Mesenchymal stem cell (in vitro differentiated cells and primary cell): ENCODE results near the gene DGKG.

ENCODE experiments used
- DNase-seq: peaks from one replicate; pipeline ENCODE4 v3.0.0-alpha.2; 2013
- H2AFZ ChIP-seq: one replicate; pipeline ENCODE4 v1.6.1; 2013; ENCODE audit warnings: low read depth, mild to moderate bottlenecking, control low read depth, inconsistent platforms, low read length, moderate library complexity
- H2AK5ac ChIP-seq: 2 replicates; pipeline ENCODE4 v1.6.1; 2013; ENCODE audit warnings: low read length, moderate library complexity, mild to moderate bottlenecking, inconsistent platforms; ENCODE audit not compliant: severe bottlenecking
- H2BK120ac ChIP-seq: one replicate; pipeline ENCODE4 v1.6.1; 2013; ENCODE audit warnings: low read depth, mild to moderate bottlenecking, inconsistent platforms, low read length, moderate library complexity
- H2BK12ac ChIP-seq, 2 experiments: one replicate each; pipeline ENCODE4 v1.6.1; 2013; ENCODE audit warnings: inconsistent platforms in 2 of 2, low read length in 2 of 2, mild to moderate bottlenecking in 2 of 2, moderate library complexity in 2 of 2, control low read depth in 1 of 2
- H2BK15ac ChIP-seq: one replicate; pipeline ENCODE4 v1.6.1; 2013; ENCODE audit warnings: mild to moderate bottlenecking, low read depth, inconsistent platforms; ENCODE audit not compliant: poor library complexity, severe bottlenecking
- H2BK5ac ChIP-seq: 2 replicates; pipeline ENCODE4 v1.6.1; 2013; ENCODE audit warnings: low read depth, mild to moderate bottlenecking, low read length, control low read depth, inconsistent platforms; ENCODE audit not compliant: poor library complexity, severe bottlenecking
- H3K14ac ChIP-seq, 2 experiments: one replicate each; pipeline ENCODE4 v1.6.1; 2013; ENCODE audit warnings: inconsistent platforms in 2 of 2, low read length in 2 of 2, control low read depth in 1 of 2, mild to moderate bottlenecking in 1 of 2, moderate library complexity in 1 of 2
- H3K18ac ChIP-seq, 2 experiments: one replicate each; pipeline ENCODE4 v1.6.1; 2013; ENCODE audit warnings: inconsistent platforms in 2 of 2, low read length in 2 of 2, control low read depth in 1 of 2, low read depth in 1 of 2, mild to moderate bottlenecking in 1 of 2
- H3K23ac ChIP-seq, 2 experiments: one replicate each; pipeline ENCODE4 v1.6.1; 2013; ENCODE audit warnings: inconsistent platforms in 2 of 2, low read length in 2 of 2, mild to moderate bottlenecking in 2 of 2, moderate library complexity in 2 of 2, control low read depth in 1 of 2
- H3K27ac ChIP-seq: 2 replicates; pipeline ENCODE4 v1.5.1; 2013; ENCODE audit warnings: mild to moderate bottlenecking, moderate library complexity, low read length, control low read depth, inconsistent platforms; ENCODE audit not compliant: poor library complexity, severe bottlenecking
- H3K27me3 ChIP-seq, 2 experiments: 2 replicates each; pipeline versions ENCODE4 v1.6.1 to v1.7.0; 2013; ENCODE audit warnings: low read length in 2 of 2, mild to moderate bottlenecking in 2 of 2, moderate library complexity in 2 of 2, control low read depth in 1 of 2, inconsistent platforms in 1 of 2; ENCODE audit not compliant: control insufficient read depth in 1 of 2, insufficient read depth in 1 of 2
- H3K36me3 ChIP-seq, 2 experiments: 2 replicates each; pipeline versions ENCODE4 v1.6.1 to v1.7.0; 2013; ENCODE audit warnings: low read length in 2 of 2, control low read depth in 1 of 2, inconsistent platforms in 1 of 2, low read depth in 1 of 2, mild to moderate bottlenecking in 1 of 2; ENCODE audit not compliant: insufficient read depth in 2 of 2, control insufficient read depth in 1 of 2
- H3K4ac ChIP-seq, 2 experiments: one replicate each; pipeline ENCODE4 v1.6.1; 2013; ENCODE audit warnings: inconsistent platforms in 2 of 2, low read length in 2 of 2, mild to moderate bottlenecking in 2 of 2, moderate library complexity in 2 of 2, control low read depth in 1 of 2, low read depth in 1 of 2
- H3K4me1 ChIP-seq: 2 replicates; pipeline ENCODE4 v1.6.1; 2013; ENCODE audit warnings: low read depth, low read length, control low read depth; ENCODE audit not compliant: control insufficient read depth, insufficient read depth
- H3K4me2 ChIP-seq: 2 replicates; pipeline ENCODE4 v1.6.1; 2013; ENCODE audit warnings: low read length, mild to moderate bottlenecking, inconsistent platforms; ENCODE audit not compliant: poor library complexity, severe bottlenecking
- H3K4me3 ChIP-seq, 2 experiments: 2 replicates each; pipeline versions ENCODE4 v1.5.1 to v1.7.0; 2013; ENCODE audit warnings: low read length in 2 of 2, mild to moderate bottlenecking in 2 of 2, control low read depth in 1 of 2, low read depth in 1 of 2; ENCODE audit not compliant: insufficient read depth in 1 of 2
- H3K79me1 ChIP-seq: replicated peaks from 2 replicates; pipeline ENCODE4 v1.6.1; 2013; ENCODE audit warnings: mild to moderate bottlenecking, control low read depth, low read length, inconsistent platforms; ENCODE audit not compliant: poor library complexity, severe bottlenecking
- H3K9ac ChIP-seq: 2 replicates; pipeline ENCODE4 v1.7.0; 2013; ENCODE audit warnings: mild to moderate bottlenecking, low read length, moderate library complexity
- H3K9me3 ChIP-seq: 2 replicates; pipeline ENCODE4 v1.7.0; 2013; ENCODE audit warnings: mild to moderate bottlenecking, low read length; ENCODE audit not compliant: control insufficient read depth
- H4K8ac ChIP-seq: one replicate; pipeline ENCODE4 v1.6.1; 2013; ENCODE audit warnings: inconsistent platforms, mild to moderate bottlenecking, low read length, moderate library complexity
- H4K91ac ChIP-seq: one replicate; pipeline ENCODE4 v1.6.1; 2013; ENCODE audit warnings: mild to moderate bottlenecking, low read length, inconsistent platforms
- WGBS: methylation state at CpG from one replicate; pipeline ENCODE4 v1.1.7; 2013; ENCODE audit warnings: mixed read lengths; 5-methylcytosine and 5-hydroxymethylcytosine counted together

Gene DGKG

DNA sequence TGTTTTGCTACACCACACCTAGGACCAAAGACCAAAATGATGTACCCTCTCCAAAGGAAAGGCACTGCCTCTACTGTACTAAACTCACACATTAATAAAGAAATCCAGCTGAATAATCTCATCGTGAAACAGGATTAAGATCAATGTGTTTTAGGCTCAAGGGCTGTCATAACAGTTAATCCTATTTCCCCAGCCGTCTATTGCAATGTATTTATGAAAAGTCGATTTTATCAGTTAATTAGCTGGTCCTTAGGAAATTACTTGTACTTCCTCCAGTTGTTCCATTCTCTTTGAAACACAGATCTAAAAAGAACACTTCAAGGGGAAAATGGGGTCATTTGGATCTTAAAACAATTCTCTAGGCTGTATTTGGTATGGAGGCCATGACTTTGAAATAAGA is 261.6 kb downstream of the DGKG start:
- no peak overlapping the region for H2AFZ ChIP-seq
- H4K8ac ChIP-seq, result no peak overlapping the region
- no peaks in the 10 kb centered on the region for H3K27me3 ChIP-seq
- peaks cover 3 to 54% of the 10 kb centered on the region in 2 experiments for H3K36me3 ChIP-seq
- no peak overlapping the region for H3K14ac ChIP-seq
- 100% methylated on average over 1 of the region's 3 CpGs for WGBS
- no peak overlapping the region for H2BK15ac ChIP-seq
- no peak for DNase-seq
- H3K23ac ChIP-seq, result no peak overlapping the region
- H3K4me3 ChIP-seq, result no peak overlapping the region
- no peak overlapping the region for H2BK5ac ChIP-seq
- H3K4me1 ChIP-seq, result peaks cover 17% of the 10 kb centered on the region
- H3K4ac ChIP-seq, result no peak overlapping the region
- H3K18ac ChIP-seq, result no peak overlapping the region
- no peak overlapping the region for H4K91ac ChIP-seq
- H2AK5ac ChIP-seq, result no peak overlapping the region
- no peak overlapping the region for H3K4me2 ChIP-seq
- H3K27ac ChIP-seq, result no peak overlapping the region
- no peak overlapping the region for H2BK12ac ChIP-seq
- H3K79me1 ChIP-seq, result peaks cover 13% of the 10 kb centered on the region
- H3K9ac ChIP-seq, result no peak overlapping the region
- no peaks in the 10 kb centered on the region for H3K9me3 ChIP-seq
- no peak overlapping the region for H2BK120ac ChIP-seq

DNA sequence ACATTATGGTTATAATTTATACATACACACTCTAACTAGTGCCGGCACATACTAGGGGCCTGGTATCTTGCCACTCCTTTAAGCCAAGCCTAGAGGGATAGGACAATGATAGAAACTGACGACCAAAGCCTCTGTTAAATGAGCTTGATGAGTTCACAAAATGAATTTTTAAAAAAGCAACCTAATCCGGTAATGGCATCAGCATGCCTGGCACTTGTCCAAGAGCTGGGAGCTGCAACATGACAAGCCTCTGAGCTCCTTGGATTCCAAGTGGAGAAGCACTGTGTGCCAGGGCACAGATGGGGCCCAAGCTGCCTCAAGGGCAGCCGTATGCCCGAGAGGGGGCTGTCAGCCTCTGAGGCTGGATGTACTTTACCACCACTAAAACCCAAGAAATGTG is 262.9 kb downstream of the DGKG start:
- H3K27me3 ChIP-seq, result no peaks in the 10 kb centered on the region
- H3K14ac ChIP-seq, result no peak overlapping the region
- H3K18ac ChIP-seq, result no peak overlapping the region
- peak; percentile 63 for DNase-seq
- H2AFZ ChIP-seq, result no peak overlapping the region
- peaks cover 3 to 60% of the 10 kb centered on the region in 2 experiments for H3K36me3 ChIP-seq
- 56% methylated on average over 3 of the region's 5 CpGs for WGBS
- H3K9ac ChIP-seq, result peak overlapping the region; percentile 77
- H3K9me3 ChIP-seq, result no peaks in the 10 kb centered on the region
- H2AK5ac ChIP-seq, result peak overlapping the region; percentile 51
- peak overlapping the region; percentile 97 for H3K27ac ChIP-seq
- peaks cover 16% of the 10 kb centered on the region for H3K79me1 ChIP-seq
- H3K4ac ChIP-seq, result no peak overlapping the region
- H4K91ac ChIP-seq, result no peak overlapping the region
- no peak overlapping the region for H2BK15ac ChIP-seq
- H3K4me2 ChIP-seq, result no peak overlapping the region
- no peak overlapping the region for H4K8ac ChIP-seq
- H2BK12ac ChIP-seq, result peak overlapping the region in 1 of 2 experiments; percentile 45
- peaks cover 17% of the 10 kb centered on the region for H3K4me1 ChIP-seq
- H3K4me3 ChIP-seq, result no peak overlapping the region
- H2BK5ac ChIP-seq, result no peak overlapping the region
- no peak overlapping the region for H2BK120ac ChIP-seq
- H3K23ac ChIP-seq, result no peak overlapping the region

DNA sequence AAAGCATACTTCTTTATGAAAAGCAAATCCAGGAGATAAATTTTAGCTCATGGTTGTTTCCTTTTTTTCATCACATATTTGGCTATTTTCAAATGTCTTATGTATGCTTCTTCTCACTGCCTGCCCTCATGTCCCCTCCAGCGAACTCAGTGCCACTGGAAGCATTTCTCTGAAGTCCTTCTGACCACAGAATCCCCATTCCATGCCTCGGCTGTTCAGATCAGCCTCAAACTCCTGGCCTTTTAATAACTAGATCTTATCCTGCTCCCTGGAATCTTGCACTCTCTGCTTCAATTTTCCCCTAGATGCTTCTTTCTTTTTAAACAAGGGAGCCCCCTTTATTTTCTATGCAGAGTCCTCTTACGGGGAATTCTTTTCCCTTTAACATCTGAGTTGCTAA is 263.3 kb downstream of the DGKG start:
- Histone ChIP-seq H3K18ac (no peak overlapping the region), H3K4me3 (peak overlapping the region in 1 of 2 experiments; percentile 73), H4K8ac (no peak overlapping the region), H3K4me2 (peak overlapping the region; percentile 33), H3K4me1 (peaks cover 17% of the 10 kb centered on the region), H2BK15ac (no peak overlapping the region), H3K9ac (peak overlapping the region; percentile 77), H3K36me3 (peaks cover 5 to 64% of the 10 kb centered on the region in 2 experiments), H3K27ac (peak overlapping the region; percentile 97), H3K9me3 (no peaks in the 10 kb centered on the region), H2BK120ac (no peak overlapping the region), H2BK5ac (no peak overlapping the region), H3K4ac (no peak overlapping the region), H4K91ac (no peak overlapping the region), H2AK5ac (no peak overlapping the region), H3K27me3 (no peaks in the 10 kb centered on the region), H3K23ac (no peak overlapping the region), H2BK12ac (no peak overlapping the region), H3K14ac (no peak overlapping the region), H3K79me1 (peaks cover 18% of the 10 kb centered on the region), H2AFZ (no peak overlapping the region)
- WGBS, result 45% methylated on average over 2 of the region's 3 CpGs
- no peak for DNase-seq

DNA sequence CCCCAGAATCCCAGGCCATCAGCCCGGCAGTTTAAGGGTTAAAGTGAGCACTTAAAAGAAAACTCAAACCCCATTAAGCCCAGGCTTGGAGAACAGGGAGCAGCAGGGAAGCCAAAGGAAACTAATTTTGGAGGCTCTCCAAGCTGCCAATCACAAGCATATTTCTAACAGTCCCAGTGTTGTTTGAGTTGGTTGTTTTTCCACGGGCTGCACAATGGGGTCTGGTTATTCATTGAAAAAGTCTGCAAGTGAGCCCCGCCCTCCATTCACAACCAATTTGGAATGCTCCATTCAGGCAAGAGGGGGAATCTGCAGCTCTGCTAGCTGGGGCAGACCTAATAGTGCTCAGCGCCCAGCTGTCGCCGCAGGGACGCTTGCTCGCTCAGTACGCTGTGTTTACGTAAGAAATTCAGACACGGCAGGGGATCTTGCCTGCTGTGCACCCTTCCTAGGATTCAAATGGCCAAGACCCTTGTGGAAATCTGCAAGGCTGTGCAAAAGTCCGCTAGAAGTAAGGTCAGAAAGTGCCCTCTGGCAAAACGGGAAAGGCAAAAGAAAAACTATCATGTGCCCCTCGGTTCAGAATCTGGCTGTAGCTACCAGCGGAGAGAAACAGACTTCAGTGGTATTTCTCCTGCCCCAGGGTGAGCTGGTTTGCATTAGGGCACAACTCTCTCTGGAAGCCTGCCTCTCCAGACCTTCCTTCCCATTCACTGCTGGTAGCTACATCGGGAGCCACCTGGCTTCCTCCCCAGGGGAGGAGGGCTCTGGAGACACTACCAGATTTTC is 264.2 kb downstream of the DGKG start:
- Histone ChIP-seq H3K4me1 (peaks cover 19% of the 10 kb centered on the region), H3K27me3 (no peaks in the 10 kb centered on the region), H2AFZ (no peak overlapping the region), H3K9ac (peak overlapping the region; percentile 77), H2BK5ac (peak overlapping the region; percentile 77), H3K79me1 (peaks cover 26% of the 10 kb centered on the region), H3K4me2 (peak overlapping the region; percentile 95), H3K14ac (no peak overlapping the region), H2BK120ac (no peak overlapping the region), H4K91ac (no peak overlapping the region), H3K4ac (no peak overlapping the region), H3K18ac (peak overlapping the region; percentile 62 to 65), H2BK12ac (peak overlapping the region in 1 of 2 experiments; percentile 53), H4K8ac (peak overlapping the region; percentile 42), H3K27ac (peak overlapping the region; percentile 97), H2AK5ac (peak overlapping the region; percentile 83), H3K9me3 (no peaks in the 10 kb centered on the region), H3K23ac (peak overlapping the region in 1 of 2 experiments; percentile 31), H3K4me3 (peak overlapping the region in 1 of 2 experiments; percentile 73), H2BK15ac (no peak overlapping the region), H3K36me3 (peaks cover 11 to 70% of the 10 kb centered on the region in 2 experiments)
- peak; percentile 87 for DNase-seq
- under 1% methylated on average over 16 of the region's 16 CpGs for WGBS
